Progenitor cell of endocrine pancreas (in vitro differentiated cells): ENCODE data around the gene UQCRQ. TPM values are rescaled to one million over a fixed set of nuclear protein-coding genes. Genes with fewer than 3 reads are reported as not detected.

Experiments used
- DNase-seq: peaks from one replicate; pipeline ENCODE4 v3.0.0; 2021; ENCODE audit warnings: low spot score; ENCODE audit not compliant: unreplicated experiment
- H3K27ac Mint-ChIP-seq: 2 replicates; pipeline ENCODE4 v1.8.0; 2021; ENCODE audit warnings: mild to moderate bottlenecking, moderate library complexity, mixed read lengths
- H3K27me3 Mint-ChIP-seq: 2 replicates; pipeline ENCODE4 v1.8.0; 2021; ENCODE audit warnings: mixed read lengths
- H3K36me3 Mint-ChIP-seq: 2 replicates; pipeline ENCODE4 v1.8.0; 2022; ENCODE audit warnings: mixed read lengths; ENCODE audit not compliant: insufficient read depth
- H3K4me1 Mint-ChIP-seq: 2 replicates; pipeline ENCODE4 v1.8.0; 2021; ENCODE audit warnings: low read depth, mixed read lengths
- H3K4me3 Mint-ChIP-seq: 2 replicates; pipeline ENCODE4 v1.8.0; 2021; ENCODE audit warnings: low read depth, mild to moderate bottlenecking, moderate library complexity, mixed read lengths
- H3K9me3 Mint-ChIP-seq: 2 replicates; pipeline ENCODE4 v1.8.0; 2021; ENCODE audit warnings: low read depth, mixed read lengths
- total RNA-seq: library from RNA; stranded (reverse); gene quantifications from 2 replicates; pipeline ENCODE4 v1.2.1, GENCODE V29; 2021
- TF ChIP-seq, protein P1 (sequence below): fragments of 200-600 bp; sonication (generic); IDR thresholded peaks from one replicate; pipeline ENCODE4 v1.5.0; 2021; ENCODE audit warnings: antibody characterized with exemption, mild to moderate bottlenecking; ENCODE audit not compliant: unreplicated experiment

UQCRQ gene
- total RNA-seq, 1 donor from 2014 or later = 230 TPM

DNA sequence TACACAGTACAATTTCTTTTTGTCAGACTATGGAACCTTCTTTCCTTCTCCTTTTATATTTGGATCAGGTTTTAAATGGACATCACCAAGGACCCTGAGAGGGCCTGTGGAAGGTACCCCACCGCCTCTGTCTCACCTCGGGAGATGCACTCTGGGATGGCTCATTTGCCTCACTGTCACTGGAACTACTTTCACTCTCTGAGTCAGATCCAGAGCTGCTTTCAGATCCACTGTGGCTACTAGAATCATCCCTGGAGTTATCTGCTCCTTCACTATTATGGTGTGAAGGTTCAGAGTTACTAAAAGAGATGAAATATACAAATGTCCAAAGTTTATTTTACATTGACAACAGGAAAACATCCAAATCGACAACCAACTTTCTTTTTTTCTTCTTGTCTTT lies 31.7 kb downstream of the UQCRQ start:
- no peaks in the 10 kb centered on the region for H3K27me3 Mint-ChIP-seq
- no peak overlapping the region for H3K27ac Mint-ChIP-seq
- H3K4me3 Mint-ChIP-seq = no peak overlapping the region
- TF ChIP-seq, protein P1, sequence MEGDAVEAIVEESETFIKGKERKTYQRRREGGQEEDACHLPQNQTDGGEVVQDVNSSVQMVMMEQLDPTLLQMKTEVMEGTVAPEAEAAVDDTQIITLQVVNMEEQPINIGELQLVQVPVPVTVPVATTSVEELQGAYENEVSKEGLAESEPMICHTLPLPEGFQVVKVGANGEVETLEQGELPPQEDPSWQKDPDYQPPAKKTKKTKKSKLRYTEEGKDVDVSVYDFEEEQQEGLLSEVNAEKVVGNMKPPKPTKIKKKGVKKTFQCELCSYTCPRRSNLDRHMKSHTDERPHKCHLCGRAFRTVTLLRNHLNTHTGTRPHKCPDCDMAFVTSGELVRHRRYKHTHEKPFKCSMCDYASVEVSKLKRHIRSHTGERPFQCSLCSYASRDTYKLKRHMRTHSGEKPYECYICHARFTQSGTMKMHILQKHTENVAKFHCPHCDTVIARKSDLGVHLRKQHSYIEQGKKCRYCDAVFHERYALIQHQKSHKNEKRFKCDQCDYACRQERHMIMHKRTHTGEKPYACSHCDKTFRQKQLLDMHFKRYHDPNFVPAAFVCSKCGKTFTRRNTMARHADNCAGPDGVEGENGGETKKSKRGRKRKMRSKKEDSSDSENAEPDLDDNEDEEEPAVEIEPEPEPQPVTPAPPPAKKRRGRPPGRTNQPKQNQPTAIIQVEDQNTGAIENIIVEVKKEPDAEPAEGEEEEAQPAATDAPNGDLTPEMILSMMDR = no peak
- peaks cover 42% of the 10 kb centered on the region for H3K36me3 Mint-ChIP-seq
- H3K4me1 Mint-ChIP-seq = peaks cover 2% of the 10 kb centered on the region
- H3K9me3 Mint-ChIP-seq = no peaks in the 10 kb centered on the region
- DNase-seq = no peak

DNA sequence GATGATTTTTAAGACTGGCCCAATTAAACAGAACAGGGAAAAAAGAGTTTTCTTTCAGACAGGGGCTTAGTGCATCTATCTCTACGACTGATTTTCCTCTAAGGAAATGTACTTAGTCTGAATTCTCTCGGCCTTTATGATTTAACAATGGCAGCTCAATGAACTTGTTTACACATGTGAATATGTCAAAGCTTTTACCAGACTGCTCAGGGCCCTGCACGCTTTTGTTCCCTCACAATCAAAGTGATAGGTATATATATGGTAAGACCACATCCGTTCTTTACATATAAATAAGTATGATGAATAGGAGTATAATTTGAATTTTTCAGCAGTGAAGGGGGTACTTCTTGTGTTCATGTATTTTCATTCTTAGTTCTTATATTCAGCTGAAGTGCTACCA lies 34.6 kb downstream of the UQCRQ start:
- Mint-ChIP-seq H3K4me1 (peaks cover 4% of the 10 kb centered on the region), H3K27me3 (no peaks in the 10 kb centered on the region), H3K9me3 (no peaks in the 10 kb centered on the region), H3K36me3 (peaks cover 32% of the 10 kb centered on the region), H3K4me3 (no peak overlapping the region), H3K27ac (peak overlapping the region; percentile 18)
- TF ChIP-seq, protein P1 = no peak
- no peak for DNase-seq

DNA sequence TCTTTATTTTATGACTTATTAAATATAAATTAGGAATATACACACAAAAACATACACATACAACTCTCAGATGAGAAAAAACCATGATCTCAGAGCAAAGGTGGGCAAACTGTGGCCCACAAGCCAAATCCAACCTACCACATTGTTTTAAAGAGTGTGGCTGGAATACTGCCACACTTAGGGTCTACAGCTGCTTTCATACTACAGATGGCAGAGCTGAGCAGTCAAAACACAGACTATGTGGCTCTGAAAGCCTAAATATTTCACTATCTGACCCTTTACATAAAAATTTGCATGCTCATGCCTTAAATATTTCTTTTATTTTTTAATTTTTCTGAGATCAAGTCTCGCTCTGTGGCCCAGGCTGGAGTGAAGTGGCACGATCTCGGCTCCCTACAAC lies 35.3 kb downstream of the UQCRQ start:
- no peaks in the 10 kb centered on the region for H3K9me3 Mint-ChIP-seq
- H3K36me3 Mint-ChIP-seq = peaks cover 29% of the 10 kb centered on the region
- no peaks in the 10 kb centered on the region for H3K27me3 Mint-ChIP-seq
- no peak for DNase-seq
- no peak overlapping the region for H3K27ac Mint-ChIP-seq
- peaks cover 4% of the 10 kb centered on the region for H3K4me1 Mint-ChIP-seq
- no peak overlapping the region for H3K4me3 Mint-ChIP-seq
- TF ChIP-seq, protein P1 = peak; percentile 18

DNA sequence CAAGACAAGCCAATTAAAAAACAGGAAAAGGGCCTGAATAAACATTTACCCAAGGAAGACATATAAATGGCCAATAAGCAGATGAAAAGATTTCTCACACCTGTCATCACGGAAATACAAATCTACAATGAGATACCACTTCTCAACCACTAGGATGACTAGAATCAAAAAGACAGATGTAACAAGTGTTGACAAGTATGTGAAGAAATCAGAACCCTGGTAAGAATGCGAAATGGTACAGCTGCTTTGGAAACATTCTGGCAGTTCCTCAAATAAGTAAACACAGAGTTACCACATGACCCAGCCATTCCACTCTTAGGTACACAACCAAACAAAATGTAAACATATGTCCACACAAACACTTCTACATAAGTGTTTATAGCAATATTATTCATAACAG lies 39.5 kb downstream of the UQCRQ start:
- H3K27me3 Mint-ChIP-seq = no peaks in the 10 kb centered on the region
- no peak overlapping the region for H3K4me3 Mint-ChIP-seq
- H3K9me3 Mint-ChIP-seq = no peaks in the 10 kb centered on the region
- H3K27ac Mint-ChIP-seq = no peak overlapping the region
- H3K36me3 Mint-ChIP-seq = peaks cover 22% of the 10 kb centered on the region
- DNase-seq = no peak
- TF ChIP-seq, protein P1 = peak; percentile 12
- H3K4me1 Mint-ChIP-seq = peaks cover 6% of the 10 kb centered on the region

DNA sequence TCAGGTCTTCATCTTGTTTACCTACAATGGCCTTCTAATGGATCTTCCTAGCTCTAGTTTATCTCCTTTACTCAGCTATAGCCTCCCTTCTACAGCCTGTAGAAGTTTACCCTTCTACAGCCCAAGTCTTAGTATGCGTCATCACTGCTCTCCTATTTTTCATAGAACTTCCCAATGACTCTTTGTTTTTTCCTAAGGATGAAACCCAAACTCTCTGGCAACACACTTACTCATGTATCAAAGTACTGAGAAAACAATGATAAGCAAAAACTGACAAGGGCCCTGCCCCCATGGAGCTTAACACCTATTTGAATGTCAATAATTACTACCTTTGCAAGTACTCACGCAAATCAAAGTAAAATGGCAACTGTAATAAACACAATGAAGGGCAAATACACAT lies 40.7 kb downstream of the UQCRQ start:
- Mint-ChIP-seq H3K4me1 (peaks cover 4% of the 10 kb centered on the region), H3K27me3 (no peaks in the 10 kb centered on the region), H3K4me3 (no peak overlapping the region), H3K27ac (peak overlapping the region; percentile 50), H3K9me3 (no peaks in the 10 kb centered on the region), H3K36me3 (peaks cover 23% of the 10 kb centered on the region)
- TF ChIP-seq, protein P1 = no peak
- no peak for DNase-seq
